ENCODE results near the gene GOLGA8J.

GOLGA8J gene

DNA sequence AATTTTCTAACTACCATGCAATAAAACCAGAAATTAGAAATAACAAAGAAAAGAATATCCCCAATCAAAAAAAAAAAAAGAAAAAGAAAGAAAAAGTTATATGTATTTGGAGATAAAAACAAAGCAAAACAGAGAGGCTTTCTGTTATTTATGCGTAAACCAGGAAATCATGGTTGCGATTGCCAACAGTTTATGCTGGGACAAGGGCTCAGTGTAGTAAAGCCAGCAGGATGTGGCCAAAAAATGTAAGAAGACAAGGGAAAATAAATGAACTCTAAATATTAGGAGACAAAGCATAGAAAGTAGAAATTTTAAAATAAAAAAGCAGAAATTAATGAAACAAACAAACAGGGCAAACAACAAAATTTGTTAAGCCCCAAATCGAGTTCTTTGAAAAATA lies 27.2 kb upstream of the GOLGA8J start:
- H3K4me3 ChIP-seq (ENCODE audit: low read depth, low read length) = no peak overlapping the region
- DNase-seq = no peak
- H3K36me3 ChIP-seq (replicated peaks) = no peaks in the 10 kb centered on the region
- in situ Hi-C loops (cut with HindIII; ENCODE audit: low pct_ligation_motif_present, low sequenced_read_pairs) = no loop called here
- TF ChIP-seq, protein P1, sequence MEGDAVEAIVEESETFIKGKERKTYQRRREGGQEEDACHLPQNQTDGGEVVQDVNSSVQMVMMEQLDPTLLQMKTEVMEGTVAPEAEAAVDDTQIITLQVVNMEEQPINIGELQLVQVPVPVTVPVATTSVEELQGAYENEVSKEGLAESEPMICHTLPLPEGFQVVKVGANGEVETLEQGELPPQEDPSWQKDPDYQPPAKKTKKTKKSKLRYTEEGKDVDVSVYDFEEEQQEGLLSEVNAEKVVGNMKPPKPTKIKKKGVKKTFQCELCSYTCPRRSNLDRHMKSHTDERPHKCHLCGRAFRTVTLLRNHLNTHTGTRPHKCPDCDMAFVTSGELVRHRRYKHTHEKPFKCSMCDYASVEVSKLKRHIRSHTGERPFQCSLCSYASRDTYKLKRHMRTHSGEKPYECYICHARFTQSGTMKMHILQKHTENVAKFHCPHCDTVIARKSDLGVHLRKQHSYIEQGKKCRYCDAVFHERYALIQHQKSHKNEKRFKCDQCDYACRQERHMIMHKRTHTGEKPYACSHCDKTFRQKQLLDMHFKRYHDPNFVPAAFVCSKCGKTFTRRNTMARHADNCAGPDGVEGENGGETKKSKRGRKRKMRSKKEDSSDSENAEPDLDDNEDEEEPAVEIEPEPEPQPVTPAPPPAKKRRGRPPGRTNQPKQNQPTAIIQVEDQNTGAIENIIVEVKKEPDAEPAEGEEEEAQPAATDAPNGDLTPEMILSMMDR (IDR thresholded peaks at IDR 0.05; ENCODE audit: low read depth, low read length, missing control alignments) = no peak
- no peaks in the 10 kb centered on the region for H3K27me3 ChIP-seq (replicated peaks)
- no peak overlapping the region for H3K27ac ChIP-seq

DNA sequence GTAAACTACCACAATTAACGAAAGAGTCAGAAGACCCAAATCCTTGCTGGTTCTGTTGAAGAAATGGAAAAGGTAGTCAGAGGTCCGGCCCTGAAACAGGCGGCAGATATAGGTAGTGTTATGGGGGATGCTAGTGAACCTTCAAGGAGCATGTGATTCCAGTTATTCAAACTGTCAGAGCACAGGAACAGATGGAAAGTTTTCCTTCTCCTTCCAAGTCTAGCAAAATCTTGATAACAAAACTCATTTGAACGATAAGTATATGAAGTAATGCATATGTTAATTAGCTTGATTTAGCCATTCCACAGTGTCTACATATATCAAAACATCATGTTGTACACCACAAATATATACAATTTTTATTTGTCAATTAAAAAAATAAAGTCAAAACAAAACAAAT lies 26.6 kb upstream of the GOLGA8J start:
- TF ChIP-seq, protein P1 (IDR thresholded peaks at IDR 0.05; ENCODE audit: low read depth, low read length, missing control alignments) = no peak
- H3K27me3 ChIP-seq (replicated peaks) = no peaks in the 10 kb centered on the region
- no peaks in the 10 kb centered on the region for H3K36me3 ChIP-seq (replicated peaks)
- H3K4me3 ChIP-seq (ENCODE audit: low read depth, low read length) = no peak overlapping the region
- in situ Hi-C loops (cut with HindIII; ENCODE audit: low pct_ligation_motif_present, low sequenced_read_pairs) = no loop called here
- no peak for DNase-seq
- no peak overlapping the region for H3K27ac ChIP-seq

DNA sequence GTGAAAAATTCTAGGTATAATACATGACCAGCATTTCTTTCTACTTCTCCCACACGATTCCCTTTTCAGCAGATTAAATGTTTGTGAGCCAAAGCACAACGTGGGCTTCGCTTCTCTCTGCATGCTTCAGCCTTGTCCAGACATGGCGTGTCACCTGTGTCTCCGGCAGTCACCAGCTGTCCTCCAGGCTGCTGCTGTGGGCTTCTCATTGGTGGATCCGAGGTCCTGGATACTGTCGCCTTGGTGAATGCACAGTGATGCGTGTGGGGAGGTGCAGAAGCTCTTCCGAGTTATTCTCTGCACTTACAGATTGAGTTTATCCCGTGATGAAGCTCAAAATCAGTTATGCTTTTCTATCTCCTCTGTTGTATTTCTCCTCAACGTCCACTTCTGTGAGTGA lies 23.0 kb upstream of the GOLGA8J start:
- H3K4me3 ChIP-seq (ENCODE audit: low read depth, low read length) = no peak overlapping the region
- H3K27ac ChIP-seq = no peak overlapping the region
- TF ChIP-seq, protein P1 (IDR thresholded peaks at IDR 0.05; ENCODE audit: low read depth, low read length, missing control alignments) = no peak
- DNase-seq = no peak
- in situ Hi-C loops (cut with HindIII; ENCODE audit: low pct_ligation_motif_present, low sequenced_read_pairs) = no loop called here
- no peaks in the 10 kb centered on the region for H3K36me3 ChIP-seq (replicated peaks)
- H3K27me3 ChIP-seq (replicated peaks) = no peaks in the 10 kb centered on the region

DNA sequence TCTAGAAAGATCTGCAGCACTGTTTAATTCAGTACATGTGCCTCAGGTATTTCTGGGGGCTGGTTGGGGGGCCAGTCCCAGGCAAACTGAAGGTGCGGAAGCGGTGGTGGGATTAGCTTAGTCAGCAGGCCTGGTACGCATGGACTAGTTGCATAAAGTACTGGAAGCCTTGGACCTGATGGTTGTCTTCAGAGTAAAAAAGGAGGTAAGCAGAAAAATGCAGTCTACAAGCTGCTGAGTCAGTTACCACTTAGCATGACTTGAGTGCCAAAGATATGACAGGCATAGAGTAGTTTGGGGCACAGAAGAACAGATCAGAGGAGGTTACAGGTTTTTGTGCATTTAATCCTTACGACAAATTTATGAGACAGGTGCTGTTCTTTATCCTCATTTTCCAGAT lies 19.9 kb upstream of the GOLGA8J start:
- Histone ChIP-seq H3K27me3 (replicated peaks) (no peaks in the 10 kb centered on the region), H3K27ac (no peak overlapping the region), H3K36me3 (replicated peaks) (no peaks in the 10 kb centered on the region), H3K4me3 (ENCODE audit: low read depth, low read length) (no peak overlapping the region)
- TF ChIP-seq, protein P1 (IDR thresholded peaks at IDR 0.05; ENCODE audit: low read depth, low read length, missing control alignments) = no peak
- no peak for DNase-seq
- in situ Hi-C loops (cut with HindIII; ENCODE audit: low pct_ligation_motif_present, low sequenced_read_pairs) = no loop called here

DNA sequence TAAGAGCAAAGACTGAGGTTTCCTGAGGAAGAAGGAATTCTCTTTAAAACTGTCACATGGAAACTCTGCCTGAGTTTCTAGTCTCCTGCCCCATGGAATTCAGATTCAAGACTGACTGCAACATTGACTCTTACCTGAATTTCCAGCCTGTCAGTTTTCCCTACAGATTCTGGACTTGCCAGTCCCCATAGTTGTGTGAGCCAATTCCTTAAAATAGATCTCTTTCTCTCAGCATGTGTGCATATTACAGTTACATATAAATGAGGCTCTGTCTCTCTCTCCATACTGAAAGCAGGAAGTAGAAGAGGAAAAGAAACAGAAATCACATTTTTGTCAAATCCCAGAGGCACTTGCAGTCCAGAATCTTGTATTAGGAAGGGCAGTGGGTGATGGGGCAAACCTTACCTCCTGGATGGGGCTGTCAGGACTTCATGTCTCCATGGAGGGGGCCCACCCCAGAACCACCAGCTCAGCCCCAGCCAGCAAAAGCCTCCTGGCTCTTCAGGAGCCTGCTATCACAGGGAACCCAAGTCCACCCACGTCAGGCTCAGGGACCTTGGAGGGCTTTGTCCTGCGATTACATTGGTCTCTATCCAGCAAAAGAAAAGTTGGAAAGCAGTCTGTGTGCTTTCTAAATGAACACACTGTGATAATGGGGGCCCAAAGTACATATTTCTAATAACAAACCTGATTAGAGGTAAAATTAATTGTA lies 18.8 kb upstream of the GOLGA8J start:
- H3K4me3 ChIP-seq (ENCODE audit: low read depth, low read length) = no peak overlapping the region
- TF ChIP-seq, protein P1 (IDR thresholded peaks at IDR 0.05; ENCODE audit: low read depth, low read length, missing control alignments) = no peak
- DNase-seq = no peak
- H3K36me3 ChIP-seq (replicated peaks) = no peaks in the 10 kb centered on the region
- no peaks in the 10 kb centered on the region for H3K27me3 ChIP-seq (replicated peaks)
- no peak overlapping the region for H3K27ac ChIP-seq
- in situ Hi-C loops (cut with HindIII; ENCODE audit: low pct_ligation_motif_present, low sequenced_read_pairs) = no loop called here
